HEK293 (cell line): ENCODE results near the gene EGFLAM.

Source experiments
- KLF8 ChIP-seq: fragments of 450-650 bp; formaldehyde crosslinking; IDR thresholded peaks from 2 replicates; pipeline ENCODE4 v1.5.1; 2016; ENCODE audit warnings: missing biosample characterization, missing genetic modification characterization
- PBX3 ChIP-seq: sonication (generic); formaldehyde crosslinking; IDR thresholded peaks from 2 replicates; pipeline ENCODE4 v1.8.1; 2022; ENCODE audit warnings: mild to moderate bottlenecking, moderate library complexity, missing genetic modification reagents
- PRDM4 ChIP-seq: fragments of 450-650 bp; formaldehyde crosslinking; IDR thresholded peaks from 2 replicates; pipeline ENCODE4 v1.5.1; 2017; ENCODE audit warnings: missing biosample characterization, missing genetic modification characterization
- RBAK ChIP-seq: fragments of 450-650 bp; formaldehyde crosslinking; IDR thresholded peaks from 2 replicates; pipeline ENCODE4 v1.5.1; 2016; ENCODE audit warnings: missing biosample characterization, missing genetic modification characterization
- SCRT1 ChIP-seq: fragments of 450-650 bp; formaldehyde crosslinking; IDR thresholded peaks from 2 replicates; pipeline ENCODE4 v1.5.1; 2016; ENCODE audit warnings: missing biosample characterization, missing genetic modification characterization, borderline replicate concordance
- SCRT2 ChIP-seq: fragments of 450-650 bp; formaldehyde crosslinking; IDR thresholded peaks from 2 replicates; pipeline ENCODE4 v1.5.1; 2016; ENCODE audit warnings: missing biosample characterization, missing genetic modification characterization
- TRIM28 ChIP-seq: IDR thresholded peaks from 2 replicates; pipeline ENCODE4 v1.6.1; 2011; ENCODE audit warnings: low read length, control low read depth, borderline replicate concordance
- TSHZ1 ChIP-seq: fragments of 450-650 bp; formaldehyde crosslinking; IDR thresholded peaks from 2 replicates; pipeline ENCODE4 v1.5.1; 2016; ENCODE audit warnings: missing biosample characterization, missing genetic modification characterization, borderline replicate concordance
- WT1 ChIP-seq: fragments of 450-650 bp; formaldehyde crosslinking; IDR thresholded peaks from 2 replicates; pipeline ENCODE4 v1.5.1; 2016; ENCODE audit warnings: missing biosample characterization, missing genetic modification characterization
- ZBTB44 ChIP-seq: fragments of 450-650 bp; IDR thresholded peaks from 2 replicates; pipeline ENCODE4 v1.5.1; 2018; ENCODE audit warnings: missing biosample characterization, mild to moderate bottlenecking, missing genetic modification characterization
- ZBTB49 ChIP-seq: fragments of 450-650 bp; formaldehyde crosslinking; IDR thresholded peaks from 2 replicates; pipeline ENCODE4 v1.5.1; 2016; ENCODE audit warnings: missing biosample characterization, missing genetic modification characterization, low read depth
- ZNF138 ChIP-seq: fragments of 450-650 bp; formaldehyde crosslinking; IDR thresholded peaks from 2 replicates; pipeline ENCODE4 v1.5.1; 2016; ENCODE audit warnings: missing biosample characterization, missing genetic modification characterization, borderline replicate concordance
- ZNF146 ChIP-seq: fragments of 450-650 bp; formaldehyde crosslinking; IDR thresholded peaks from 2 replicates; pipeline ENCODE4 v1.5.1; 2016; ENCODE audit warnings: missing biosample characterization, missing genetic modification characterization
- ZNF19 ChIP-seq: fragments of 450-650 bp; formaldehyde crosslinking; IDR thresholded peaks from 2 replicates; pipeline ENCODE4; 2016; ENCODE audit warnings: missing biosample characterization, missing genetic modification characterization, low read depth
- ZNF211 ChIP-seq: fragments of 450-650 bp; formaldehyde crosslinking; IDR thresholded peaks from 2 replicates; pipeline ENCODE4 v1.5.1; 2016; ENCODE audit warnings: low read depth, missing biosample characterization, missing genetic modification characterization
- ZNF223 ChIP-seq: fragments of 450-650 bp; formaldehyde crosslinking; IDR thresholded peaks from 2 replicates; pipeline ENCODE4 v1.5.1; 2016; ENCODE audit warnings: missing biosample characterization, missing genetic modification characterization
- ZNF23 ChIP-seq: fragments of 450-650 bp; formaldehyde crosslinking; IDR thresholded peaks from 2 replicates; pipeline ENCODE4 v1.5.1; 2016; ENCODE audit warnings: missing biosample characterization, missing genetic modification characterization, borderline replicate concordance
- ZNF302 ChIP-seq: fragments of 450-650 bp; formaldehyde crosslinking; IDR thresholded peaks from 2 replicates; pipeline ENCODE4 v1.5.1; 2016; ENCODE audit warnings: missing biosample characterization, missing genetic modification characterization, low read depth
- ZNF354C ChIP-seq: fragments of 450-650 bp; formaldehyde crosslinking; IDR thresholded peaks from 2 replicates; pipeline ENCODE4 v1.5.1; 2016; ENCODE audit warnings: missing biosample characterization, missing genetic modification characterization, low read depth, borderline replicate concordance
- ZNF391 ChIP-seq: fragments of 450-650 bp; formaldehyde crosslinking; IDR thresholded peaks from 2 replicates; pipeline ENCODE4 v1.5.1; 2016; ENCODE audit warnings: low read depth, missing biosample characterization, missing genetic modification characterization, borderline replicate concordance
- ZNF473 ChIP-seq: fragments of 450-650 bp; formaldehyde crosslinking; IDR thresholded peaks from 2 replicates; pipeline ENCODE4 v1.5.1; 2017; ENCODE audit warnings: missing biosample characterization, missing genetic modification characterization
- ZNF501 ChIP-seq: fragments of 450-650 bp; formaldehyde crosslinking; IDR thresholded peaks from 2 replicates; pipeline ENCODE4 v1.5.1; 2016; ENCODE audit warnings: missing biosample characterization, missing genetic modification characterization
- ZNF510 ChIP-seq: fragments of 450-650 bp; formaldehyde crosslinking; IDR thresholded peaks from 2 replicates; pipeline ENCODE4 v1.5.1; 2018; ENCODE audit warnings: mild to moderate bottlenecking, missing genetic modification characterization, missing biosample characterization; ENCODE audit not compliant: insufficient replicate concordance
- ZNF549 ChIP-seq: fragments of 450-650 bp; IDR thresholded peaks from 2 replicates; pipeline ENCODE4 v1.5.1; 2018; ENCODE audit warnings: missing biosample characterization, missing genetic modification characterization, mild to moderate bottlenecking, inconsistent platforms, moderate library complexity
- ZNF585B ChIP-seq: fragments of 450-650 bp; formaldehyde crosslinking; IDR thresholded peaks from 2 replicates; pipeline ENCODE4 v1.5.1; 2016; ENCODE audit warnings: missing biosample characterization, missing genetic modification characterization
- ZNF654 ChIP-seq: fragments of 450-650 bp; formaldehyde crosslinking; IDR thresholded peaks from 2 replicates; pipeline ENCODE4 v1.5.1; 2016; ENCODE audit warnings: low read depth, missing biosample characterization, missing genetic modification characterization
- ZNF747 ChIP-seq: fragments of 450-650 bp; formaldehyde crosslinking; IDR thresholded peaks from 2 replicates; pipeline ENCODE4 v1.5.1; 2016; ENCODE audit warnings: missing biosample characterization, missing genetic modification characterization
- ZNF830 ChIP-seq: fragments of 450-650 bp; IDR thresholded peaks from 2 replicates; pipeline ENCODE4 v1.5.0; 2018; ENCODE audit warnings: missing biosample characterization, missing genetic modification characterization, low read depth, mild to moderate bottlenecking, moderate library complexity
- ZNF837 ChIP-seq: fragments of 450-650 bp; formaldehyde crosslinking; IDR thresholded peaks from 2 replicates; pipeline ENCODE4 v1.5.1; 2016; ENCODE audit warnings: missing biosample characterization, missing genetic modification characterization

Gene EGFLAM

GRCh38 chr5:38258319-38259061 is at the start of gene EGFLAM (continued):
- TF ChIP-seq TSHZ1 (tag by site-specific recombination) (no peak), SCRT2 (tag by site-specific recombination) (no peak), ZNF830 (tag by site-specific recombination) (no peak), ZNF354C (tag by site-specific recombination) (no peak), ZNF146 (tag by site-specific recombination) (no peak), ZBTB49 (tag by site-specific recombination) (no peak), ZNF223 (tag by site-specific recombination) (no peak), TRIM28 (no peak), ZNF747 (tag by site-specific recombination) (no peak), ZNF138 (tag by site-specific recombination) (no peak), ZNF302 (no peak), ZBTB44 (peak; percentile 42), SCRT1 (tag by site-specific recombination) (no peak), ZNF837 (tag by site-specific recombination) (no peak), ZNF510 (tag by site-specific recombination) (no peak), WT1 (0 out of 2 replicates have a peak, but pooled peaks have one; percentile 17), ZNF501 (tag by site-specific recombination) (peak; percentile 71; the same call in 1 of the 2 replicates), ZNF211 (tag by site-specific recombination) (no peak), ZNF549 (no peak), ZNF19 (tag by site-specific recombination) (no peak), ZNF585B (tag by site-specific recombination) (no peak), ZNF23 (tag by site-specific recombination) (no peak), ZNF391 (tag by site-specific recombination) (no peak), ZNF473 (no peak), PBX3 (CRISPR knock-in tag) (0 out of 2 replicates have a peak, but pooled peaks have one; percentile 76), RBAK (no peak), KLF8 (tag by site-specific recombination) (peak; percentile 83), ZNF654 (tag by site-specific recombination) (no peak), PRDM4 (tag by site-specific recombination) (no peak)
